SU-DHL-6 (cell line): ENCODE results near the gene WDR18.

ENCODE experiments used
- H2AFZ ChIP-seq: fragments of 200-600 bp; sonication (generic); 2 replicates; pipeline ENCODE4 v1.6.1; 2014; ENCODE audit warnings: low read depth, mild to moderate bottlenecking, moderate library complexity, mixed read lengths, antibody characterized with exemption, low read length; ENCODE audit not compliant: severe bottlenecking
- H3F3A ChIP-seq: fragments of 200-600 bp; shearing (Covaris generic); 2 replicates; pipeline ENCODE4 v1.6.0; 2016; ENCODE audit warnings: antibody characterized with exemption, mild to moderate bottlenecking; ENCODE audit not compliant: insufficient read depth
- H3K27ac ChIP-seq: fragments of 200-600 bp; sonication (generic); 2 replicates; pipeline ENCODE4 v1.5.1; 2016; ENCODE audit warnings: low read depth, mild to moderate bottlenecking, low read length, moderate library complexity, mixed read lengths
- H3K27me3 ChIP-seq: fragments of 200-600 bp; sonication (generic), shearing (Covaris generic); 2 replicates; pipeline ENCODE4 v1.6.0; 2014; ENCODE audit warnings: mild to moderate bottlenecking, low read length
- H3K36me3 ChIP-seq: fragments of 200-600 bp; sonication (generic); 2 replicates; pipeline ENCODE4 v1.6.1; 2014; ENCODE audit warnings: mild to moderate bottlenecking, low read length, mixed read lengths
- H3K4me2 ChIP-seq: fragments of 300-600, 200-600 bp; shearing (Covaris generic), sonication (generic); 2 replicates; pipeline ENCODE4 v1.6.0; 2014; ENCODE audit warnings: low read length, low read depth, mild to moderate bottlenecking; ENCODE audit not compliant: poor library complexity, severe bottlenecking
- H3K4me3 ChIP-seq: fragments of 200-600 bp; sonication (generic); 2 replicates; pipeline ENCODE4 v1.5.1; 2014; ENCODE audit warnings: antibody characterized with exemption, low read length, mild to moderate bottlenecking, mixed read lengths; ENCODE audit not compliant: insufficient read depth, poor library complexity, severe bottlenecking
- H3K79me2 ChIP-seq: fragments of 200-600 bp; sonication (generic); 2 replicates; pipeline ENCODE4 v1.6.1; 2014; ENCODE audit warnings: mild to moderate bottlenecking, low read length, moderate library complexity; ENCODE audit not compliant: insufficient read depth
- H3K9ac ChIP-seq: fragments of 200-600 bp; sonication (generic); 2 replicates; pipeline ENCODE4 v1.7.0; 2014; ENCODE audit warnings: mild to moderate bottlenecking, low read length
- H3K9me2 ChIP-seq: fragments of 200-600 bp; sonication (generic); replicated peaks from 2 replicates; pipeline ENCODE4 v1.6.1; 2014; ENCODE audit warnings: low read length; ENCODE audit not compliant: insufficient read depth
- H3K9me3 ChIP-seq: fragments of 200-600 bp; sonication (generic); 2 replicates; pipeline ENCODE4 v1.6.1; 2014; ENCODE audit warnings: low read length, mixed read lengths; ENCODE audit not compliant: insufficient read depth
- H4K20me1 ChIP-seq: fragments of 200-600 bp; sonication (generic); 2 replicates; pipeline ENCODE4 v1.6.1; 2014; ENCODE audit warnings: low read depth, mild to moderate bottlenecking, antibody characterized with exemption, low read length, moderate library complexity, mixed read lengths
- EZH2phosphoT487 ChIP-seq: fragments of 200-600 bp; sonication (generic), shearing (Covaris generic); conservative IDR thresholded peaks from 2 replicates; pipeline ENCODE4 v1.6.1; 2018; ENCODE audit warnings: mild to moderate bottlenecking, antibody characterized with exemption, low read length, moderate library complexity, mixed read lengths
- TF ChIP-seq, protein P1 (sequence below): fragments of 200-600 bp; sonication (generic); IDR thresholded peaks from one replicate; pipeline ENCODE4 v1.5.1; 2017; ENCODE audit warnings: antibody characterized with exemption, mild to moderate bottlenecking, low read length, moderate library complexity; ENCODE audit not compliant: insufficient read depth, poor library complexity, severe bottlenecking

Gene WDR18

DNA sequence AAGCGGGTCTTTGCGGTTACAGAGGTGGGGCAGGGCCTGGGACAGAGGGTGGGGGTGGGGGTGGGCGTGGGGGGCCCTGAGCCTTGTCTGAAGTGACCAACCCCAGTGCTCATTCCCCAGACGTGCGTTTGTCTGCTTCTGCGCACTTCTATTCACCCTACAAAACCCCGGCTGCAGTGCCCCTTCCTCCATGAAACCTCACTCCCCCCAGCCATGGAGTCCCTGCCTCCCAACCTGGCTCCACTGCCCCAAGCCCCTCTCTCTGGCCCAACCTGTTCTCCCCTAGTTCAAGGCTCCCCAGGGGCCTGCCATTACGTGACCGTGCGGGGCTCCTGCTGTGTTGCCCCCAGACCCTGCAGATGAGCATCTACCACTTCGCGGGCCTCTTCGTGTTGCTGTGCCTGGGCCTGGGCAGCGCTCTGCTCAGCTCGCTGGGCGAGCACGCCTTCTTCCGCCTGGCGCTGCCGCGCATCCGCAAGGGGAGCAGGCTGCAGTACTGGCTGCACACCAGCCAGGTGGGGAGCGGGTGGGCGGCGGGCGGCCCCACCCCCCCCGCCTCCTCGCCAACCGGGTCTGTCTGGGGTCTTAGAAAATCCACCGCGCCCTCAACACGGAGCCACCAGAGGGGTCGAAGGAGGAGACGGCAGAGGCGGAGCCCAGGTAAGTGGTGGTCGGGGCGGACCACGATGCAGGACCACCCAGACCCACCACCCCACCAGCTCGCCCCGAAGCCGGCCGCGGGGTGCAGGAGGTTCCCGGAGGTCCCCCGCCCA lies 24.3 kb downstream of the WDR18 start:
- no peak overlapping the region for H3K9ac ChIP-seq
- H3K9me2 ChIP-seq = no peaks in the 10 kb centered on the region
- no peak overlapping the region for H3K27ac ChIP-seq
- H3K36me3 ChIP-seq = no peaks in the 10 kb centered on the region
- no peaks in the 10 kb centered on the region for H3K27me3 ChIP-seq
- TF ChIP-seq, protein P1, sequence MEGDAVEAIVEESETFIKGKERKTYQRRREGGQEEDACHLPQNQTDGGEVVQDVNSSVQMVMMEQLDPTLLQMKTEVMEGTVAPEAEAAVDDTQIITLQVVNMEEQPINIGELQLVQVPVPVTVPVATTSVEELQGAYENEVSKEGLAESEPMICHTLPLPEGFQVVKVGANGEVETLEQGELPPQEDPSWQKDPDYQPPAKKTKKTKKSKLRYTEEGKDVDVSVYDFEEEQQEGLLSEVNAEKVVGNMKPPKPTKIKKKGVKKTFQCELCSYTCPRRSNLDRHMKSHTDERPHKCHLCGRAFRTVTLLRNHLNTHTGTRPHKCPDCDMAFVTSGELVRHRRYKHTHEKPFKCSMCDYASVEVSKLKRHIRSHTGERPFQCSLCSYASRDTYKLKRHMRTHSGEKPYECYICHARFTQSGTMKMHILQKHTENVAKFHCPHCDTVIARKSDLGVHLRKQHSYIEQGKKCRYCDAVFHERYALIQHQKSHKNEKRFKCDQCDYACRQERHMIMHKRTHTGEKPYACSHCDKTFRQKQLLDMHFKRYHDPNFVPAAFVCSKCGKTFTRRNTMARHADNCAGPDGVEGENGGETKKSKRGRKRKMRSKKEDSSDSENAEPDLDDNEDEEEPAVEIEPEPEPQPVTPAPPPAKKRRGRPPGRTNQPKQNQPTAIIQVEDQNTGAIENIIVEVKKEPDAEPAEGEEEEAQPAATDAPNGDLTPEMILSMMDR = no peak
- no peak for TF ChIP-seq EZH2phosphoT487
- H4K20me1 ChIP-seq = no peaks in the 10 kb centered on the region
- no peak overlapping the region for H2AFZ ChIP-seq
- no peak overlapping the region for H3K4me2 ChIP-seq
- H3K9me3 ChIP-seq = no peaks in the 10 kb centered on the region
- H3K4me3 ChIP-seq = no peak overlapping the region
- H3F3A ChIP-seq = peaks cover 11% of the 10 kb centered on the region
- no peaks in the 10 kb centered on the region; the same call in 1 of the 2 replicates for H3K79me2 ChIP-seq

- Histone ChIP-seq H3K79me2 (no peaks in the 10 kb centered on the region; the same call in none of the 2 replicates), H3K27ac (no peak overlapping the region), H3K27me3 (no peaks in the 10 kb centered on the region), H2AFZ (no peak overlapping the region), H3K4me2 (no peak overlapping the region), H3K36me3 (no peaks in the 10 kb centered on the region), H3K9me3 (no peaks in the 10 kb centered on the region), H3K9me2 (no peaks in the 10 kb centered on the region), H3F3A (peaks cover 7% of the 10 kb centered on the region; the same call in 1 of the 2 replicates), H4K20me1 (no peaks in the 10 kb centered on the region), H3K9ac (no peak overlapping the region), H3K4me3 (no peak overlapping the region)
- no peak for TF ChIP-seq EZH2phosphoT487
- TF ChIP-seq, protein P1 = no peak
Observed at GRCh38 chr19:1009041-1009980, 25.2 kb downstream of the WDR18 start.

DNA sequence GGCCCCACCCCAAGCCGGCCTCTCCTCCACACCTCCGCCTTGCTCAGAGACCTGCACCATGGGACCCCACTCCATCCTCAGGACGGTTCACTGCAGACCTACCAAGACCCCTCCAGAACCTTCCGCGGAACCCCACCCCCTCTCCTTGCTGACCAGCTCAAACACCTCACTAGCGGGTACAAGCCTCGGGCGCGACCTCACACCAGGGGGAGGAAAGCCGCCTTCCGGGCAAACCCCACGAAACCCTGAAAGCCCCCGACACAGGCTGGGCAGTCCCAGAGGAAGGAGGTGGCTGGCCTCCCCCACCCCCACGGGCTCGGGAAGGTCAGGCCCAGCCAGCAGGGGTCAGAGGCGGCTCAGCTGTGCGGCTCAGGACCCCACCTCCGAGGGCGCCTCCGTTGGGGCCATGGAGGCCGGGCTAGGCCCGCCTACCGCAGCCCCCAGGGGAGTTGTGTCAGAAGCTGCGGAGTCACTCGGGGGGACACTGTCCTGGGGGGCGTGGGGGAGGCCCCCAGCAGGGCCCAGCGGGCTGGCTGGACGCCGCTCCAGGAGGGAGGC lies 25.9 kb downstream of the WDR18 start:
- no peaks in the 10 kb centered on the region for H3K27me3 ChIP-seq
- peaks cover 7% of the 10 kb centered on the region; the same call in 1 of the 2 replicates for H3F3A ChIP-seq
- TF ChIP-seq, protein P1 = no peak
- no peak for TF ChIP-seq EZH2phosphoT487
- no peak overlapping the region for H3K9ac ChIP-seq
- H3K9me2 ChIP-seq = no peaks in the 10 kb centered on the region
- H3K79me2 ChIP-seq = peaks cover 6% of the 10 kb centered on the region
- H3K4me2 ChIP-seq = no peak overlapping the region
- H3K9me3 ChIP-seq = no peaks in the 10 kb centered on the region
- H3K4me3 ChIP-seq = no peak overlapping the region
- no peak overlapping the region for H3K27ac ChIP-seq
- H2AFZ ChIP-seq = no peak overlapping the region
- no peaks in the 10 kb centered on the region for H3K36me3 ChIP-seq
- H4K20me1 ChIP-seq = no peaks in the 10 kb centered on the region
